BJ (cell line): ENCODE measurements around the gene RELT. TPM values are rescaled to one million over a fixed set of nuclear protein-coding genes. Genes with fewer than 3 reads are reported as not detected.

Experiments
- CTCF ChIA-PET: fragments of 350-600 bp; formaldehyde crosslinking; extraction: SDS; loops from one replicate; lab custom pipeline; 2021; ENCODE audit warnings: antibody characterized with exemption, inconsistent platforms; lab: Yijun Ruan, JAX
- POLR2A ChIA-PET: fragments of 300-600 bp; sonication (Branson Sonifier 250); formaldehyde crosslinking; extraction: SDS; loops from one replicate; lab custom pipeline; 2021; ENCODE audit warnings: antibody characterized with exemption; lab: Charles Lee
- DNase-seq: peaks from one replicate; pipeline ENCODE4 v3.0.0-alpha.2; 2011; ENCODE audit warnings: low read depth
- H3K27me3 ChIP-seq: 2 replicates; pipeline ENCODE4 v1.6.0; 2011; ENCODE audit warnings: low read length; ENCODE audit not compliant: control insufficient read depth, insufficient read depth
- H3K36me3 ChIP-seq: 2 replicates; pipeline ENCODE4 v1.5.1; 2011; ENCODE audit warnings: low read length; ENCODE audit not compliant: control insufficient read depth, insufficient read depth
- H3K4me3 ChIP-seq: 2 replicates; pipeline ENCODE4 v1.5.1; 2011; ENCODE audit warnings: low read depth, mild to moderate bottlenecking, control low read depth, low read length
- CTCF ChIP-seq: IDR thresholded peaks from 2 replicates; pipeline ENCODE4 v1.5.1; 2011; ENCODE audit warnings: low read depth, mild to moderate bottlenecking, control low read depth, inconsistent platforms, low read length, moderate library complexity; ENCODE audit not compliant: insufficient read depth
- polyA plus RNA-seq: library from polyadenylated mRNA; depleted of rRNA; stranded (reverse); fragments of >200 nt; gene quantifications from 2 replicates; pipeline ENCODE4 v1.2.3, GENCODE V29; 2011

The RELT gene
- polyA plus RNA-seq, 1 experiment: 3.7 TPM

GRCh38 chr11:73384531-73384871, 8.3 kb downstream of the RELT start:
- no peak for DNase-seq
- TF ChIP-seq CTCF: no peak
- POLR2A ChIA-PET: interaction anchor here (0.6 kb wide), 1 partner anchor 82 kb away, joined by 4 read pairs; no protein-coding TSS in a partner anchor
- CTCF ChIA-PET: interaction anchor here (0.8 to 2.1 kb wide), 9 partner anchors 9 to 277 kb away, joined by 3 to 9 read pairs (median 4); no protein-coding TSS in a partner anchor
- Histone ChIP-seq H3K36me3 (no peaks in the 10 kb centered on the region), H3K27me3 (no peaks in the 10 kb centered on the region), H3K4me3 (no peak overlapping the region)

- H3K4me3 ChIP-seq: no peak overlapping the region
- no peak for DNase-seq
- ChIA-PET POLR2A (interaction anchor here (1.0 kb wide), 1 partner anchor 76 kb away, joined by 4 read pairs; no protein-coding TSS in a partner anchor), CTCF (interaction anchor here (0.8 to 2.1 kb wide), 11 partner anchors 8 to 276 kb away, joined by 3 to 9 read pairs (median 4); no protein-coding TSS in a partner anchor)
- no peaks in the 10 kb centered on the region for H3K27me3 ChIP-seq
- TF ChIP-seq CTCF: no peak
- H3K36me3 ChIP-seq: no peaks in the 10 kb centered on the region
Observed at GRCh38 chr11:73384872-73385689, 8.9 kb downstream of the RELT start.

GRCh38 chr11:73386016-73386415, 9.8 kb downstream of the RELT start:
- no peaks in the 10 kb centered on the region for H3K27me3 ChIP-seq
- POLR2A ChIA-PET: interaction anchor here (1.0 kb wide), 1 partner anchor 77 kb away, joined by 4 read pairs; no protein-coding TSS in a partner anchor
- DNase-seq: no peak
- no peak for TF ChIP-seq CTCF
- CTCF ChIA-PET: interaction anchor here (0.9 to 2.1 kb wide), 7 partner anchors 7 to 275 kb away, joined by 3 to 9 read pairs (median 4); no protein-coding TSS in a partner anchor
- peaks cover 2% of the 10 kb centered on the region; the same call in 1 of the 2 replicates for H3K36me3 ChIP-seq
- H3K4me3 ChIP-seq: no peak overlapping the region

- no peak for TF ChIP-seq CTCF
- ChIA-PET POLR2A (no interaction called here), CTCF (interaction anchor here (0.8 to 1.7 kb wide), 4 partner anchors 10 to 79 kb away, joined by 3 to 4 read pairs (median 3); no protein-coding TSS in a partner anchor)
- no peak for DNase-seq
- Histone ChIP-seq H3K27me3 (no peaks in the 10 kb centered on the region), H3K36me3 (peaks cover 2% of the 10 kb centered on the region; the same call in 1 of the 2 replicates), H3K4me3 (no peak overlapping the region)
Observed at GRCh38 chr11:73386546-73386945, 10.3 kb downstream of the RELT start.
